Spleen (tissue), 7 donors: ENCODE measurements around the gene YIF1B.

Source experiments
- CTCF ChIP-seq, 11 experiments: fragments of 200-600 bp in 7 of 11; fragments of 450-650 bp in 4 of 11; sonication (generic) in 4 of 11; IDR thresholded peaks in 8 of 11; conservative IDR thresholded peaks in 3 of 11; 1 replicate in 7 of 11; 2 replicates in 4 of 11; pipeline versions ENCODE4 v1.4.0 to v1.8.0; 2016 to 2021; ENCODE audit warnings: antibody characterized with exemption in 11 of 11, inconsistent platforms in 4 of 11, mild to moderate bottlenecking in 1 of 11
- POLR2A ChIP-seq, 3 donors: fragments of 450-650 bp; IDR thresholded peaks; one replicate each; pipeline ENCODE4 v1.5.1; 2017; ENCODE audit warnings: antibody characterized with exemption in 3 of 3, mild to moderate bottlenecking in 1 of 3
- POLR2AphosphoS5 ChIP-seq, 3 donors: sonication (generic); formaldehyde crosslinking; IDR thresholded peaks; one replicate each; pipeline ENCODE4 v1.5.1; 2017; ENCODE audit warnings: antibody characterized with exemption in 3 of 3
- donor health status: DM: no; HTN: no; CAD: no; lungs with moderate emphysema.
- donor health status: DM: no; HTN: no; CAD: no.
- donor health status: DM: no; HTN: no; CAD: no.

GRCh38 chr19:38335949-38336637, 20.3 kb upstream of the YIF1B start:
- TF ChIP-seq CTCF (IDR thresholded peaks at IDR 0.05 in 8 of 11, conservative IDR thresholded peaks at IDR 0.05 in 3 of 11) (peak in 1 of 11 experiments; percentile 9), POLR2AphosphoS5 (IDR thresholded peaks at IDR 0.05) (peak; percentile 83 to 90 (median 89)), POLR2A (IDR thresholded peaks at IDR 0.05) (peak in 1 of 3 donors; percentile 24)
